HL-60 (cell line): Measurements from ENCODE around the gene PTPRC.

Source experiments
- DNase-seq, 2 experiments: peaks; one replicate each; pipeline ENCODE4 v3.0.0-alpha.2; 2010 to 2020; ENCODE audit warnings: low read depth in 1 of 2, low spot score in 1 of 2
- H3K27ac ChIP-seq: fragments of 250-450 bp; sonication (Bioruptor Pico); replicated peaks from 2 replicates; pipeline ENCODE4 v1.5.1; 2020; ENCODE audit warnings: mild to moderate bottlenecking, moderate library complexity
- H3K27me3 ChIP-seq: fragments of 250-450 bp; sonication (Bioruptor Pico); 2 replicates; pipeline ENCODE4 v1.5.1; 2021; ENCODE audit warnings: mild to moderate bottlenecking, moderate library complexity; ENCODE audit not compliant: insufficient read depth, poor library complexity, severe bottlenecking
- H3K4me3 ChIP-seq: replicated peaks from 2 replicates; pipeline ENCODE4 v1.5.1; 2011; ENCODE audit warnings: mild to moderate bottlenecking, control low read depth, low read length; ENCODE audit not compliant: insufficient read depth
- CTCF ChIP-seq: IDR thresholded peaks from one replicate; pipeline ENCODE4 v1.5.1; 2011; ENCODE audit warnings: low read length, control low read depth, inconsistent platforms; ENCODE audit not compliant: insufficient read depth
- GABPA ChIP-seq: IDR thresholded peaks from 2 replicates; pipeline ENCODE4 v1.6.1; 2012; ENCODE audit warnings: low read depth
- POLR2AphosphoS5 ChIP-seq: IDR thresholded peaks from 2 replicates; pipeline ENCODE4 v1.6.1; 2012; ENCODE audit warnings: low read depth
- REST ChIP-seq: IDR thresholded peaks from 2 replicates; pipeline ENCODE4 v1.6.1; 2012; ENCODE audit warnings: low read depth; ENCODE audit not compliant: insufficient replicate concordance
- SPI1 ChIP-seq: IDR thresholded peaks from 2 replicates; pipeline ENCODE4 v1.6.1; 2012; ENCODE audit warnings: low read depth, mild to moderate bottlenecking, borderline replicate concordance

PTPRC gene

GRCh38 chr1:198664068-198664788 lies 25.4 kb downstream of the PTPRC start:
- Histone ChIP-seq H3K27ac (peak overlapping the region; percentile 96), H3K4me3 (peak overlapping the region; percentile 23), H3K27me3 (no peaks in the 10 kb centered on the region)
- no peak; the same call in 1 of the 2 replicates for TF ChIP-seq SPI1
- TF ChIP-seq POLR2AphosphoS5: peak; percentile 18; the same call in 1 of the 2 replicates
- peak; percentile 35 to 67 for DNase-seq

GRCh38 chr1:198667186-198667585 lies 28.3 kb downstream of the PTPRC start:
- no peak for DNase-seq
- TF ChIP-seq POLR2AphosphoS5 (no peak), GABPA (no peak), SPI1 (no peak), REST (no peak), CTCF (no peak)
- Histone ChIP-seq H3K4me3 (no peak overlapping the region), H3K27me3 (no peaks in the 10 kb centered on the region), H3K27ac (no peak overlapping the region)

GRCh38 chr1:198667807-198668206 lies 29.0 kb downstream of the PTPRC start:
- H3K27ac ChIP-seq: peak overlapping the region; percentile 56; the same call in 1 of the 2 replicates
- DNase-seq: no peak
- no peak overlapping the region for H3K4me3 ChIP-seq
- no peaks in the 10 kb centered on the region for H3K27me3 ChIP-seq
- TF ChIP-seq REST (no peak), CTCF (no peak), GABPA (no peak)

GRCh38 chr1:198669023-198669698 lies 30.3 kb downstream of the PTPRC start:
- H3K4me3 ChIP-seq: no peak overlapping the region
- H3K27me3 ChIP-seq: no peaks in the 10 kb centered on the region
- TF ChIP-seq REST: no peak
- no peak for TF ChIP-seq SPI1
- no peak for TF ChIP-seq CTCF
- no peak for TF ChIP-seq GABPA
- TF ChIP-seq POLR2AphosphoS5: no peak
- peak in 1 of 2 experiments; percentile 44 for DNase-seq
- H3K27ac ChIP-seq: peak overlapping the region; percentile 56
